Neural progenitor cell (in vitro differentiated cells): ENCODE measurements around the gene USP19.

Experiments
- EZH2 ChIP-seq: fragments of 200-600 bp; sonication (generic); IDR thresholded peaks from 2 replicates; pipeline ENCODE4 v1.6.1; 2017; ENCODE audit warnings: antibody characterized with exemption, mild to moderate bottlenecking, moderate library complexity
- EZH2phosphoT487 ChIP-seq: fragments of 200-600 bp; sonication (generic); IDR thresholded peaks from 2 replicates; pipeline ENCODE4 v1.6.1; 2017; ENCODE audit warnings: antibody characterized with exemption
- TF ChIP-seq, protein P1 (sequence below): fragments of 200-600 bp; sonication (generic); IDR thresholded peaks from 2 replicates; pipeline ENCODE4 v1.5.1; 2017; ENCODE audit warnings: antibody characterized with exemption, mild to moderate bottlenecking

- TF ChIP-seq, protein P1, sequence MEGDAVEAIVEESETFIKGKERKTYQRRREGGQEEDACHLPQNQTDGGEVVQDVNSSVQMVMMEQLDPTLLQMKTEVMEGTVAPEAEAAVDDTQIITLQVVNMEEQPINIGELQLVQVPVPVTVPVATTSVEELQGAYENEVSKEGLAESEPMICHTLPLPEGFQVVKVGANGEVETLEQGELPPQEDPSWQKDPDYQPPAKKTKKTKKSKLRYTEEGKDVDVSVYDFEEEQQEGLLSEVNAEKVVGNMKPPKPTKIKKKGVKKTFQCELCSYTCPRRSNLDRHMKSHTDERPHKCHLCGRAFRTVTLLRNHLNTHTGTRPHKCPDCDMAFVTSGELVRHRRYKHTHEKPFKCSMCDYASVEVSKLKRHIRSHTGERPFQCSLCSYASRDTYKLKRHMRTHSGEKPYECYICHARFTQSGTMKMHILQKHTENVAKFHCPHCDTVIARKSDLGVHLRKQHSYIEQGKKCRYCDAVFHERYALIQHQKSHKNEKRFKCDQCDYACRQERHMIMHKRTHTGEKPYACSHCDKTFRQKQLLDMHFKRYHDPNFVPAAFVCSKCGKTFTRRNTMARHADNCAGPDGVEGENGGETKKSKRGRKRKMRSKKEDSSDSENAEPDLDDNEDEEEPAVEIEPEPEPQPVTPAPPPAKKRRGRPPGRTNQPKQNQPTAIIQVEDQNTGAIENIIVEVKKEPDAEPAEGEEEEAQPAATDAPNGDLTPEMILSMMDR = no peak
- TF ChIP-seq EZH2 (no peak), EZH2phosphoT487 (no peak)
These were observed 11.4 kb upstream of the USP19 start for GRCh38 chr3:49132073-49132436.
